CD1c-positive myeloid dendritic cell (primary cell): ENCODE measurements around the gene CMIP.

Experiments
- DNase-seq: peaks from one replicate; pipeline ENCODE4 v3.0.0-alpha.2; 2016; ENCODE audit errors: extremely low spot score

The CMIP gene

DNA sequence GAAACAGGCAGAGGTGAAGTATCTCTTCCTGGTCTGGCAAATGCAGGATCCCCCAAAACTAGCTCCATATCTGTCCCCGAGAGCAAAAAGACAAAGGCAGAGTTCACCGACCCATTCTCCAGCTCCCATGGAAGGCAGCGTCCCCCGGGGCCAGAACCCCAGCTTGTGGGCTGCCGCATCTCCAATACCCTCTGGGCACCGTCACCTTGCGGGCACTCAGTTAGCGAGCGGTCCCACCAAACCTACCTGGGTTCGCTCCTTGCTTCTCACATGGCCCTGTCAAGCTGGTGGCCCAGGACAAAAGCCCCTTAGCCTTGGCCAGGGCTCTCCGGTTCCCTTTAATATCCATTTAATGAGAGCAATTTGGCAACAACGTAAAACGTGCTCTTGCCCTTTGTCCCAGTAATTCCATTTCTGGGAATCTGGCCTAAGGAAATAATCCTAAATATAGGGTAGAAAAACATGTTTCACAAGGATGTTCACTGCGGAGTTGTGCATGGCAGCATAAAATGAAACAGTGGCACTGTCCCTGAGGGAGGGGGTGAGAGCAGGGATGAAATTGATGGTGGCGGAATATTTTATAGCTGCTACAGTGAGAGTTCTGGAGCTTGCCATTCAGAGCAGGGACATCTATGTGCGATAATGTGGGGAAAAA lies 157.1 kb downstream of the CMIP start:
- DNase-seq = no peak

DNA sequence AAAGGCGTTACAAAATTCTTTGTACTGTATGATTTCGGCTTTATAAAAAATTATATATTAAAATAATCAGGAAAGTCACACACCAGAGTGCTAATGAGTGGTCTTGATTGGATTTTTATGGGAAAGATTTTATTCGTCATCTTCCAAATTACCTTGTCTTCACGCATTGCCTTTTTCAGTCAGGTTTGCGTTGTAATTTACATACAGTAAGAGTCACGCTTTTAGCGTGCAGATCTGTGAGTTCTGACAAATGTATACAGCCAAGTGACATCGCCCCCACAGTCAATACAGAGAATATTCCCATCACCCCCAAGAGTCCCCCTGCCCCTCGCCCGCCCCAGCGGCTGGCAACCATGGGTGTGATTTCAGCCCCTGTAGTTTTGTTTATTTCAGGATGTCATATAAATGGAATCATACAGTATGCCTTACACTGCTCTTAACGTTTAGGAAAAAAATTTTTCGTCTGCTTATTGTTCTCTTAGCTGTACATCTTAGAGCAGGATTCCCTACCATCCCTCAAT lies 157.7 kb downstream of the CMIP start:
- no peak for DNase-seq

DNA sequence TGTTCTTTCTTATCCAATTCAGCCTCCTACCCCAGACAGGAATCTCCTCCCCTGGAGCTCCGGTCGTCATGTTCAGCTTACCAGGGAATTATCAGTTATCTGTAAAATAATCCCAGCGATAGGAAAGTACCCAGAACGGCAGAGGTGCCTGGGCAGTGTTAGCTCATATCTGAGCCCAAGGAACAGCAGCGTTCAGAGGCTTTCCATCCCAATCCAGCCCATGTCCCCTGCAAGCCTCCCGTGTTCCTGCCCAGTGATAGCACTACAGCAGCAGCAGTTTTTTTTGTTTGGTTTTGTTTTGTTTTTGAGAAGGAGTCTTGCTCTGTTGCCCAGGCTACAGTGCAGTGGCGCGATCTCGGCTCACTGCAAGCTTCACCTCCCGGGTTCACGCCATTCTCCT lies 158.2 kb downstream of the CMIP start:
- no peak for DNase-seq

DNA sequence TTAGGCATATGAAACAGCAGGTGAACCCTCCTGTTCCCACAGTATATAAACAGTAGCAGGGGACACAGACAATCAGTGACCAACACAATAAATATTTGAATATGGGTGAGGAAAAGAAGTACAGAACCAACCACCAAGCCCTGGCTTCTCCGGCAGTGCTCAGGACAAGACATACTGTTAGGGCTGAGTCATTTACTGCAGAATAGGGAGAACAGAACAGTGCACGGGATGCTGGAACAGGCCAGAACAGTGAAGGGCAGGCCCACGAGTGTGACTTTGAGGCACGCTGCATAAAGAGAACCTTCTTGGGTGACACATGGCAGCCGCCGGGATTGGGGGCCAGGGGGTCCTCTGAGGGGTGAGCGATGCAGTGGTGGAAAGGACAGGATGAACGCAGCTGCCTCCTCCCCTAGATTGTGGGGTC lies 160.4 kb downstream of the CMIP start:
- no peak for DNase-seq

DNA sequence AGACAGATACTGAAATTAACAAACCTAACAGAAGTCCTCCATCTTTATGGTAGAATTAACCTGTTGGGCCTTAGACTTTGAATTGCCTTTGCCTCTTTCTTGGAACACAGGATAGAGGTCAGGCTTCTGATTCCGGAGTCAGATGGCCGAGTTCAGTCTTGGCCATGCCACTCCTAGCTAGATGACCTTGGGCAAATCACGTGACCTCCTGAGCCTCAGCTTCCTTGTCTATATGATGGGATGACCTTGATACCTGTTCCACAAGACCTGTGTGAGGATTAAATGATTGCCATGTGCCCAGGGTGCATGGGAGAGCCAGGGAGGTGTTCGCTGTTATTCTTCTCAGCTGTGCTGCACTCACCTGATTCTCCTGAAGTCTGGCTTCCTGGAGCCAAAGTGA lies 161.4 kb downstream of the CMIP start:
- DNase-seq = no peak

DNA sequence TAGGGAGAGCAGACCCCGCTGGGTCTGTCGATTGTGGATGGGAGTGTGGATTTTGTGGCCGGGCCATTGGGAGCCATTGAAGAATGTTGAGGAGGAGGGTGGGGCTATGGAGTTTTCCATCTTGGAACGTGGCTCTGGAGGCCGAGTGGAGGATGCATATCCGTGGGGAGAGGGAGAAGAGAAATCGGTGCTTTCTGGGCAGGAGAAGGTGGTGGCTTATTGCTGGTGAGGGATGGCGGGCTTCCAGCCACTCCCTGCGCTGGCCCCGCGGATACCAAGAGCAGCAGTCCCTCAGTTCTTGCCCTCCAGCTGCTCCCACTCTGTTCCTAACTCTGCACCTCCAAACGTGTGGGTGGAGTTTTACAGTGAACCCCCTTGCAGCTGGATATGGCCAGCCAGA lies 162.4 kb downstream of the CMIP start:
- no peak for DNase-seq

DNA sequence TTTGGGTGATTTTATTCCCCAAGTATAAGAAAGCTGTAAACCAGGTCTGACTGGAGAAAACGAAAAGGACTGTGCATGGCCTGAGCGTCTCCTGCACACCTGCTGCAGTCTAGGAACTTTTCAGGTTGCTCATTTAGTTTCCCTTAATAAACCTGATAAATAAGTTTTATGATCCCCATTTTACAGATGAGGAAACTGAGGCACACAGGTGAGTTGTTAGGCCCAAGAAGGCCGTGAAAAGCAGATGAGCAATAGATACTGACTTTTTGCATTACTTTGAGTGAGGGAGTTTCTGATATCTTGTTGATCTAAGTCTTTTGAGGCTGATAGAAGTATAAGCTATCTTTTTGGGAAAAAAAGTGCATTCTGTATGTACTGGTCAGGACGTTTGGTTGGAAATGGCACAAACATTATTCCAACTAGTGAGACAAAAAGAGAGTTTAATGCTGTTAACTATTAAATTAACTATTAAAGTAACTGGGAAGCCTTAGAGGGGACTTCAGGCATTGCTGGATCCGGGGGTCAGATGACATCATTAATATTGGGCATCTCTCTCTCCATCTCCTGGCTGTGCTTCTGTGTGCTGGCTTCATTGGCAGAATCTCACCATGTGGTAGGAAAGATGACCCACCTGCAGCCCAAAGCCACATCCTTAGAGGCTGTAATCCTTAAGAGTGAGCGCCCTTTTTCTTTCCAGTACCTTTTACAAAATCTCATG lies 163.4 kb downstream of the CMIP start:
- no peak for DNase-seq

DNA sequence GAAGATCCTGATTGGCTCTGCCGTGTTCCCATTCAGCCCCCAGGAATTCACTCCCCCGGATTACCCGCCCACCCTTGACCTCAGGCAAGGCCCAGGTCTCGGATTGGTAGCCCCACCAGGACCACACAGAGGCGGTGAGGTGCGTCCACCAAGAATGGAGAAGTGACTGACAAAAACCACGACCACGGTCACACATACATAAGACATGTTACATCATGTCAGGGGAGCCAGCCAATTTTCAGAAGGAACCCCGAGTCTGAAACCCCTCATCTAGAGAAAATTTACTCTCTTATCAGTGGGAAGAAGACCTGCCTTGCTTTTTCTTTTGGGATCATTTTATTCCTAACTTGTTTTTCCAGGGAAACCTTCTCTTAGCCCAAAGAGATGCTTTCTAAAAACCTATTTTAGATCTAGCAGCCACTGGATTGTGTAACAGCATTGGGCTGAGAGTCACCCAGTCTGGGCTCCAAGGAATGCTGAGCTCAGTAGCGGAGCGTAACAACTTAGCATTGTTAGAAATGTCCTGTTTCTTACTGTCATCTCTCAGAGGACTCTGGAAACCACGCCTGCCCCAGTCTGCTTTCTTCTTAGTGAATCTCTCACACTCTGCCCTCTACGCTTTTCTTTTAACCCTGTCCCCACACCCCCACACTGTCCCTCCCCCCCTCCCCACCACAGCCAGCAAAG lies 164.1 kb downstream of the CMIP start:
- peak; percentile 54 for DNase-seq

DNA sequence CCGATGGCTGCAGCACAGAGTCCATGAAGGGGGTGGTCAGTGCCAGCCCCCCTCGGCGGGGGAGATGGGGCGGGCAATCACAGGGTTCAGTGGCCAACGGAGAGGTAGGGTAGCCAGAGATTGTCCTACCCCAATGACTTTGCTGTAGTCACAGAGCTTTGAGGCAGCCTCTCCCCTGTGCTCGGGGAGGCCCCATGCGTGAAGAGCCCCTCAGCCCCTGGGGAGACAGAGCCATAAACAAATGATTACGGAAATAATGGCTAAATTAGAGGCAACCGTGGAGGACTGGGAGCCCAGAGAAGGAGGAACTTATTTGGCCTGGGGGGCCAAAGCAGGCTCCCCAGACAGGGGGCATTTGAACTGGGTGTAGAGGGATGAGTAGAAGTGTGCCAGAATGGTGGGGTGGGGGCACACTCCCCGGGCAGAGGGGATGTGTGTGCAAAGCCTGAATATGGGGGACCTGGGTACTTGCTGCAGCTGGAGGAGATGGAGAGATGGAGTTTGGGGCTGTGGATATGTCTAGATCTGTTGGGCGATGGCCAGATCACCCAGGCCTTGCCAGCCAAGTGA lies 164.8 kb downstream of the CMIP start:
- DNase-seq = no peak

DNA sequence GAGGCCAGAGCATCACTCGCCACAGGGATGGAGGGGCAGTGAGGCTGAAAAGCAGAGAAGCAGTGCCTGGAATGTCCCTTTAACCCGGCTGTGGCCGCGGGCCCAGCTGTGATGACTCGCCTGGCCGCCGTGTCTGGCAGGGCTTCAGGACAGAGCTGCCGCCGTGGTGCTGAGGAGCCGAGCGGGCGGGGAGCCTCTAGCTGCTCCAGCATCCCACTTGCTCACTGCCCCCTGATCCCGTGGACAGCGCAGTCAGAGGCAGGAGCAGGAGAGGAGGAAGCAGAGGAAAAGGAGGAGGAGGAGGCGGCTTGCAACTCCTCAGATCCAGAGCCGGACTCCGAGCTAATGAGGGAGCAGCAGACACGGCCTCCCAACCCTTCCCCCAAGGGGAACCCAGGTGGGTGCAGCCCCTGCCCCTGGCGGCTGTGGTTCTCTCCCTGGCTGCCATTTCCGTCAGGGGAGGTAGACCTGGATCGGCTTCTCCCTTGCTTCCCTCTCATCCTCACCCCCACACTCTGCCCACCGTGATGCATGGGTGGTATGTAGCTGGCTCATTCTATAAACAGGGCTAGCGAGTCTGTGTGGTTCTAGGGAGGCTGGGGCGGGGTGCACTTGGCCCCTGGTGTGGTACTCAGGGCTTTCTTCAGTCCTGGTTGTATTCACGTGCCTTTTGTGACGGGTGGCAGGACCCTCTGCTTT lies 165.7 kb downstream of the CMIP start:
- no peak for DNase-seq

DNA sequence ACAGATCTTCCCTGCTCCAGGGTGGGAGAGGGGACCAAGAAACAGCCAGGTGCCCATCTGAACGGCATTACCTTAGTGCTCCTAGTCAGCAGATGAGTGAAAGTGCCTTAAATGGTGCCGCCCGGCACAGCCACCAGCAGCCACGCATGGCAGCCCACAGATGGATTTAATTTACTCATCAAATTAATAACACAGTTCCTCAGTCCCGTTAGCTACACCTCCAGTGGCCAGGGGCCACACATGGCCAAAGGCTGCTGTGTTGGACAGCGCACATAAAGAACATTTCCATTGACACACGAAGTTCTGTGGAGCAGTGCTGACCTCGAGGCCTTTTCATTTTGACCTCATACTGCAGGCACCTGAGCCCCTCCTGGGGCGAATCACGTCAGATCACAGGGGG lies 166.3 kb downstream of the CMIP start:
- DNase-seq = no peak

DNA sequence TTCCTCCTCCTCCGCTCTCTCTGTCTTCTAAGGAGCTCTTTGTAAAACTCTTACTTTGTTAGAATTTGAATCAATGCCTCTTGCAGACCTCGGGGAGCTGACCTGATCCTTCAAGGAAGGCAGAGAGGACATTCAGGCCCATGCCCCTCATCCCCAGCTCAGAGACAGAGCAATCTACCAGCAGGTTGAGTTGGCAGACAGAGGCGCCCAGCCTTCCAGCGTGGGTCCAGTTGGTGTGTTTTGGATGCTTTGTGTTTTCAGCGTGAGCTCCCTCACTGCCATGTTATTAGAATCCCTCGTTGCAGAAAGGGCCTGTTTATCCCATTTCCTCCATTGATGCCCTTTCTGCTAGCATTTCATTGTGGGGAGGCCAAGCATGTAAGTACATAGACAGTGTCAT lies 167.1 kb downstream of the CMIP start:
- no peak for DNase-seq

DNA sequence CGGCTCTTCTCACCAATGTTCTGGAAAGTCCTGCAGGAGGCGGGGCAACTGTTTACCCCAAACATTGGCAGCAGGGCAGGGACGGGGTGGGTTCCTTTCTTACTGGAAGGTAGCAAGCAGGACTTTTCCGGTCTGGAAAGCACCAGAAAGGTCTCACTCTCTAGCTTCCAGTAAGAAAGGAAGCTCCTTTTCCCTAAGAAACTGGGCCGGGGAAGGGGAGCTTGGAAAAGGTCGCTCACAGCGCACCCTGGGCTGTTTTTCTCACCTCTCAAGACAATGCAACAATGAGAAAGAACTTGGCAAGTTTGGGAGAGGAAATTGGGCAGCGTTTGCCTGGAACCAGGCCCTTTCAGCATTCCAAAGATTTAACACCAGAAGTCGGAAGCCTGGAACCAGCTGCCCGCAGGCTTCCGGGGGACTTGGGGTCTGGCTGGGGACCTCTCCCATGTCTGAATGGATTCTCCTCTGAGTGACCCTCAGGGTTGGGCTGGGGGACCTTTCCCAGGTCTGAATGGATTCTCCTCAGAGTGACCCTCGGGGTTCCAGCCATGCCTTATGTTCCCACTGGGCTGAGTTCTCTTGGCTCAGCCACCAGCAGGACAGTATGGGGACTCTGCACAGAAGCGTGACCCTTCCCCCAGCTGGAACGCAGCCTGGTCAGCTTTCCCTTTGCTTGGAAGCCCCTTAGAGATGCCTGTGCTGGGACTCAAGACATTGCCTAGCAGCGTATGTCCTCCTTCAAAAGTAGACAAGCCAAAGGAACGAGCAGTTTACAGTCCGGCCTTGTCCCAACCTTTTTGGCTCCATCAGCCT lies 167.9 kb downstream of the CMIP start:
- no peak for DNase-seq

DNA sequence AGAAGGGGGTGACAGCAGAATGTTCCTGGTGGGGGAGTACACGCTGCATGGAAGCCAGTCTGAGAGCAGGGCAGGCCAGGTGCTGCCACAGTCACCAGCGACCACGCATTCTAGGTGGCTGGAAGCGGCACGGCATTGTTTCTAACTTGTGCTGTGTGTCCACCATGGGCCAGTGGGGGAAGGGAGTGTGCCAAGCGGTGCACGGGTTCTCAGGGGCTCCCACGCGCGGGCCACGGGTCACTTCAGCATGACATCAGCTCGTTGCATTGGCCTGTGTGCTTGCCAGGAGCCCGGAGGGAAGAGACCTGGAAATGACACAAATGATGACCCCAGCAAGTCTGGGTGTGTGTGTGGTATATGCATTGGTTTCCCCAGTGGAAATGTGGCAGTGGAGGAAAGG lies 169.6 kb downstream of the CMIP start:
- DNase-seq = no peak

DNA sequence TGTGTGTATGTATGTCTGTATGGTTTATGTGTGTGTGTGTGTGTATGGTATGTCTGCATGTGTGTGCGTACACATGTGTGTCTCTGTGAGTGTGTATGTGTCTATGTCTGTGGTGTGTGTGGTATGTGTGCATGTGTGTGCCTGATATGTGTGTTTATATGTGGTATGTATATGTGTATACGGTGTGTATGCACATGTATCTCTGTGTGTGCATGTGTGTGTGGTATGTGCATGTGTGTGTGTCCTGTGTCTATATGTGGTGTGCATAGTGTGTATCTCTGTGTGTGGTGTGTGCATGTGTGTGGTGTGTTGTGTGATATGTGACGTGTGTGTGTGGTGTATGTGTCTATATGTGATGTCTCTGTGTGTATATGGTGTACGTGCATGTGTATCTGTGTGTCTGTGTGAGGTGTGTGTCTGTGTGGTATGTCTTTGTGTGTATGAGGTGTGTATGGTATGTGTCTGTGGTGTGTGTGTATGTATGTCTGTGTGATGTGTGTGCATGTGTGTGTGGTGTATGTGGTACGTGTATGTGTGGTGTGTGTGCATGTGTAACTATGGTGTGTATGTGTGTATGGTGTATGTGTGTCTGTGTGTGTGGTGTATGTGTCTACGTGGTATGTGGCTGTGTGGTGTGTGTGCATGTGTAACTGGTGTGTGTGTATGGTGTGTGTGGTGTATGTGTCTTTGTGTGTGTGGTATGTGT lies 170.2 kb downstream of the CMIP start:
- no peak for DNase-seq

DNA sequence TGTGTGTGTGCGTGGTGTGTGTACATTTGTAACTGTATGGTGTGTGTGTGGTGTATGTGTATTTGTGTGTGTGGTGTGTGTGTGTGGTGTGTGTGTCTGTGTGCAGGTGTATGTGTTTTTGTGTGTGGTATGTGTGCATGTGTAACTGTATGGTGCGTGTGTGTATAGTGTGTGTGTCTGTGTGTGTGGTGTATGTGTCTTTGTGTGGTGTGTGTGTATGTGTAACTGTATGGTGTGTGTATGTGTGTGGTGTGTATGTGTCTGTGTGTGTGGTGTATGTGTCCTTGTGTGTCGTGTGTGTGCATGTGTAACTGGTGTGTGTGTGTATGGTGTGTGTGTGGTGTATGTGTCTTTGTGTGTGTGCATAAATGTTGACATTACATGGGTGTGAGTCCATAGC lies 170.8 kb downstream of the CMIP start:
- no peak for DNase-seq

DNA sequence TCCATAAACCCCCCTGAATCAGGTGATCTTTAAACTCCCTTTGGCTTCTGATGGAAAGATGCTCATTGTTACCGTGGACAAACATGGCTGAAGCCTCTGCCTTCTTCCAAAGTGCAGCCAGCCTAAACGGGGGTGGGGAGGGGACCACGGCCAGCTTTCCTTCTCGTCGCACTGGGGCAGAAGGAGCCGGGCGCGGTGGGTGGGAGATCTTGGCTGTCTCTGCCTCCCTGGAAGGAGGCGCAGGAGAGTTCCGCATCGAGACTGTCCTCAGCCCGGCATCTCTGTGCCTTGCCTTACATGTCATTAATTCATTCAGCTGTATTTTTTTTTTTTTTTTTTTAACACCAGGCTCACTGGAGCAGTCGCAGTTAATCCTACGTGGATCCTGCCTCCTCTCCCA lies 171.2 kb downstream of the CMIP start:
- DNase-seq = no peak

DNA sequence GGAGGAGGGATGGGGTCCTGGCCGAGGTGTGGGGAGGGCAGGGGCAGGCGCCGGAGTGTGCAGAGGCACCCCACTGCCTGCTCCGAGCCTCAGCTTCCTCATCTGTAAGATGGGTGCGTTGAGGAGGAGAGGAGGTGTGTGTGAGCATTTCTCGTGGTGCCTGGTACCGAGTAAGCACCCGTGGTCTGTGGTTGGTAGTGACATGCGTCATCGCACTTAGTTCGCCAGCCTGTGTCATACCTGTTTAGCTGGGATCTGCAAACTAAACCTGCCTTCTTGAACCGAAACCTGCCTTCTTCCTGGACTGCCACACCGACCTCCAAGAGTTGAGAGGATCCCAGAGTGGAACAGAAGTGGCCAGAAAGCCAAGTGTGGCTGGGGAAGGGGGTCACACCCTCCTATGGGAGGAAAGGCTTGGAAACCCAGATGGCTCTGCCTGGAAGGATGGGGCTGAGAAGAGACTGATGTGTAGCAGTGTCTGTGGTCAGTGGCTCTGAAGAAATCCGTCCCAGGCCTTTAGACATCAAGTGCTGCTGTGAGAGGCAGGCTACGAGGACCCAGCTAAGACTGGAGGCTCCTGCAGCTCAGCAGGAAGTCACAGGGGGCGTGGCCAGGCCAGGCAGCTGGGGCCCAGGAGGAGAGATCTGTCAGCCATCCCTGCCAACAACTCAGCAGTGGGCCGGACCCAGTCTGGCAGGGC lies 171.9 kb downstream of the CMIP start:
- peak; percentile 14 for DNase-seq

DNA sequence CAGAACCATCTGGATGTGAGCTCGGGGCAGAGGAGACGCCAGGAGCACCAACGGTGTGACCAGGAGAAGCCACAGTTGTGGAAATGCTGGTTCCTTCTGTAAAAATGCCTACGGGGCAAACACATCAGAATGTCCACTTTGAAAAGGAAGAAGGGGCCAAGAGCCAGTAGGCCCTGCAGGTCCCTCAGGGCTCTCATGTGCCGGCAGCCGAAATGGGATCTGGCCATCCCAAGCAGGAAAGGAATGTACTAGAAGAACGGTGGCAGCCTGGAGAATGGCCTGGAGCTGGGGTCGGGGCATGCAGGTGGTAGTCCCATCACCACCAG lies 172.4 kb downstream of the CMIP start:
- DNase-seq = no peak

DNA sequence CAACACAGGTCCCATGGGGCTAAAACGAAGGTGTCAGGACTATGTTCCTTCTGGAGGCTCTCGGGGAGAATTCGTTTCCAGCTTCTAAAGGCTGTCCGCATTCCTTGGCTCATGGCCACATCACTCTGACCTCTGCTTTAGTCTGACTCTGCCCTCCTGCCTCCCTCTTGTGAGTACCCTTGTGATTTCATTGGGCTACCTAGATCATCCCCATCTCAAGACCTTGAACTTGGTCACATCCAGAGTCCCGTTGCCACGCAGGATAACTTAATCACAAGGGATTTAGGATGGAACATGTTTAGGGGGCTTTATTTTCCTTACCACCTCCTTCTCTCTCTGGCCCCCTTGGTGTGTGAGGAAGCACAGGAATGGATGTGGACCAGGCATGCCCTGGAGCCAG lies 173.6 kb downstream of the CMIP start:
- DNase-seq = no peak
